H1 (cell line): ENCODE measurements around the gene LARP4B. TPM values are rescaled to one million over a fixed set of nuclear protein-coding genes. Genes with fewer than 3 reads are reported as not detected.

Experiments used
- CTCF ChIA-PET: fragments of 300-600 bp; sonication (Branson Sonifier 250); formaldehyde crosslinking; loops from one replicate; lab custom pipeline; 2021; ENCODE audit not compliant: partially characterized antibody; lab: Charles Lee
- POLR2A ChIA-PET: fragments of 300-600 bp; sonication (Branson Sonifier 250); formaldehyde crosslinking; loops from one replicate; lab custom pipeline; 2021; ENCODE audit warnings: inconsistent platforms; ENCODE audit not compliant: partially characterized antibody; lab: Charles Lee
- DNase-seq, 2 experiments: peaks; one replicate each; pipeline versions ENCODE4 v3.0.0 to v3.0.0-alpha.2; 2010 to 2022; ENCODE audit warnings: low spot score in 2 of 2, low read depth in 1 of 2, mixed read lengths in 1 of 2
- FAIRE-seq: peaks from 2 replicates; lab custom pipeline; 2011; peaks lifted over from hg19 to GRCh38; lab: Jason Lieb, UNC
- H2AFZ ChIP-seq: 2 replicates; pipeline ENCODE4 v1.8.1; 2012; ENCODE audit warnings: low read length, inconsistent platforms
- H2AK5ac ChIP-seq: 2 replicates; pipeline ENCODE4 v1.6.1; 2013; ENCODE audit warnings: low read depth, low read length
- H2BK120ac ChIP-seq: replicated peaks from 2 replicates; pipeline ENCODE3; 2013; ENCODE audit warnings: low read depth, low read length, inconsistent platforms
- H2BK12ac ChIP-seq: 2 replicates; pipeline ENCODE4 v1.6.1; 2013; ENCODE audit warnings: low read depth, low read length
- H2BK15ac ChIP-seq: 2 replicates; pipeline ENCODE4 v1.6.1; 2013; ENCODE audit warnings: low read length
- H2BK20ac ChIP-seq: 2 replicates; pipeline ENCODE4 v1.6.1; 2013; ENCODE audit warnings: low read length
- H2BK5ac ChIP-seq: 2 replicates; pipeline ENCODE4 v1.6.1; 2013; ENCODE audit warnings: low read depth, low read length
- H3K14ac ChIP-seq: 2 replicates; pipeline ENCODE4 v1.6.1; 2013; ENCODE audit warnings: inconsistent platforms; ENCODE audit not compliant: insufficient read length
- H3K18ac ChIP-seq: 2 replicates; pipeline ENCODE4 v1.6.1; 2013; ENCODE audit warnings: low read length; ENCODE audit errors: extremely low read depth
- H3K23ac ChIP-seq: 2 replicates; pipeline ENCODE4 v1.6.1; 2013; ENCODE audit warnings: inconsistent platforms; ENCODE audit not compliant: insufficient read length
- H3K23me2 ChIP-seq: 2 replicates; pipeline ENCODE4 v1.6.1; 2013; ENCODE audit warnings: low read depth, low read length
- H3K27ac ChIP-seq: 2 replicates; pipeline ENCODE4 v1.6.1; 2011; ENCODE audit warnings: low read depth, low read length, inconsistent platforms
- H3K27me3 ChIP-seq, 4 experiments: replicated peaks in 1 of 4; 1 replicate in 1 of 4; 2 replicates in 3 of 4; pipeline versions ENCODE4 v1.6.1 to v1.8.1; 2011 to 2013; ENCODE audit warnings: low read length in 3 of 4, mild to moderate bottlenecking in 3 of 4, inconsistent platforms in 2 of 4, mixed read lengths in 2 of 4, moderate library complexity in 1 of 4; ENCODE audit not compliant: control insufficient read depth in 3 of 4, insufficient read depth in 3 of 4; ENCODE audit errors: extremely low read depth in 1 of 4
- H3K36me3 ChIP-seq, 4 experiments: 2 replicates each; pipeline versions ENCODE4 v1.6.1 to v1.8.1; 2011 to 2013; ENCODE audit warnings: mild to moderate bottlenecking in 4 of 4, low read length in 3 of 4, moderate library complexity in 2 of 4, control low read depth in 1 of 4, inconsistent platforms in 1 of 4; ENCODE audit not compliant: insufficient read depth in 4 of 4, control insufficient read depth in 2 of 4
- H3K4ac ChIP-seq: replicated peaks from 2 replicates; pipeline ENCODE3; 2013; ENCODE audit warnings: low read length, low read depth, mixed read lengths, inconsistent platforms; ENCODE audit not compliant: insufficient read length
- H3K4me1 ChIP-seq, 4 experiments: replicated peaks in 1 of 4; 1 replicate in 1 of 4; 2 replicates in 3 of 4; pipeline versions ENCODE4 v1.6.1 to v1.8.1; 2011 to 2013; ENCODE audit warnings: low read length in 3 of 4, inconsistent platforms in 2 of 4, mixed read lengths in 1 of 4; ENCODE audit not compliant: insufficient read depth in 4 of 4, control insufficient read depth in 3 of 4
- H3K4me2 ChIP-seq, 2 experiments: 2 replicates each; pipeline versions ENCODE4 v1.6.1 to v1.8.1; 2011 to 2013; ENCODE audit warnings: low read depth in 2 of 2, low read length in 2 of 2, control low read depth in 1 of 2, inconsistent platforms in 1 of 2, mild to moderate bottlenecking in 1 of 2; ENCODE audit not compliant: insufficient read depth in 1 of 2
- H3K4me3 ChIP-seq, 4 experiments: fragments of 200-600, 300-600 bp in 1 of 4; sonication (generic), shearing (Covaris generic), sonication (Bioruptor Twin) in 1 of 4; 2 replicates each; pipeline versions ENCODE4 v1.5.1 to v1.8.1; 2011 to 2016; ENCODE audit warnings: low read length in 4 of 4, low read depth in 3 of 4, control low read depth in 2 of 4, inconsistent platforms in 2 of 4, mild to moderate bottlenecking in 2 of 4, mixed read lengths in 1 of 4, moderate library complexity in 1 of 4; ENCODE audit not compliant: insufficient read depth in 2 of 4; ENCODE audit errors: extremely low read depth in 1 of 4
- H3K56ac ChIP-seq: replicated peaks from 2 replicates; pipeline ENCODE3; 2013; ENCODE audit warnings: low read depth, mild to moderate bottlenecking, mixed read lengths, low read length, inconsistent platforms; ENCODE audit not compliant: insufficient read length
- H3K79me1 ChIP-seq: 2 replicates; pipeline ENCODE4 v1.6.1; 2013; ENCODE audit warnings: low read depth, low read length, control low read depth
- H3K79me2 ChIP-seq, 2 experiments: 2 replicates each; pipeline versions ENCODE4 v1.6.1 to v1.8.1; 2012 to 2013; ENCODE audit warnings: low read length in 2 of 2, mild to moderate bottlenecking in 2 of 2, inconsistent platforms in 1 of 2; ENCODE audit not compliant: insufficient read depth in 2 of 2, control insufficient read depth in 1 of 2
- H3K9ac ChIP-seq, 4 experiments: replicated peaks in 1 of 4; 1 replicate in 1 of 4; 2 replicates in 3 of 4; pipeline versions ENCODE4 v1.6.1 to v1.8.1; 2011 to 2013; ENCODE audit warnings: low read depth in 3 of 4, low read length in 3 of 4, control low read depth in 2 of 4, mild to moderate bottlenecking in 2 of 4, moderate library complexity in 2 of 4, inconsistent platforms in 1 of 4; ENCODE audit errors: extremely low read depth in 1 of 4
- H3K9me3 ChIP-seq, 2 experiments: 2 replicates each; pipeline versions ENCODE4 v1.6.1 to v1.8.1; 2012 to 2013; ENCODE audit warnings: mild to moderate bottlenecking in 2 of 2, moderate library complexity in 2 of 2, control low read depth in 1 of 2, inconsistent platforms in 1 of 2, low read depth in 1 of 2, low read length in 1 of 2, mixed read lengths in 1 of 2; ENCODE audit not compliant: insufficient read depth in 2 of 2
- H4K20me1 ChIP-seq, 2 experiments: replicated peaks in 1 of 2; 2 replicates each; pipeline versions ENCODE3 to v1.8.1; 2011 to 2013; ENCODE audit warnings: inconsistent platforms in 2 of 2, low read length in 2 of 2, mild to moderate bottlenecking in 1 of 2; ENCODE audit not compliant: insufficient read depth in 2 of 2, control insufficient read depth in 1 of 2
- H4K5ac ChIP-seq: 2 replicates; pipeline ENCODE4 v1.6.1; 2013; ENCODE audit warnings: low read length, low read depth, mixed read lengths, inconsistent platforms; ENCODE audit not compliant: insufficient read length
- H4K8ac ChIP-seq: 2 replicates; pipeline ENCODE4 v1.8.0; 2013; ENCODE audit warnings: mild to moderate bottlenecking, moderate library complexity, low read length, inconsistent platforms; ENCODE audit not compliant: insufficient read depth; ENCODE audit errors: extremely low read depth
- H4K91ac ChIP-seq: replicated peaks from 2 replicates; pipeline ENCODE3; 2013; ENCODE audit warnings: low read length, mixed read lengths, inconsistent platforms; ENCODE audit not compliant: insufficient read length
- BACH1 ChIP-seq: IDR thresholded peaks from 2 replicates; pipeline ENCODE4 v1.6.1; 2012; ENCODE audit warnings: low read length, improper control_type of control experiment
- CTBP2 ChIP-seq: IDR thresholded peaks from 2 replicates; pipeline ENCODE4 v1.7.0; 2011; ENCODE audit warnings: borderline replicate concordance, mild to moderate bottlenecking, moderate library complexity, mixed read lengths, low read length; ENCODE audit not compliant: insufficient read depth, insufficient read length
- FOSL1 ChIP-seq: IDR thresholded peaks from 2 replicates; pipeline ENCODE4 v1.6.1; 2011; ENCODE audit warnings: mild to moderate bottlenecking, low read depth, low read length, moderate library complexity; ENCODE audit not compliant: insufficient read depth
- HDAC6 ChIP-seq: IDR thresholded peaks from one replicate; pipeline ENCODE4 v1.7.1; 2012; ENCODE audit warnings: low read depth, mild to moderate bottlenecking, inconsistent platforms, low read length, moderate library complexity
- JUN ChIP-seq: IDR thresholded peaks from 2 replicates; pipeline ENCODE4 v1.6.1; 2011; ENCODE audit warnings: low read depth, mild to moderate bottlenecking, improper control_type of control experiment, low read length
- NRF1 ChIP-seq: IDR thresholded peaks from 2 replicates; pipeline ENCODE4 v1.6.1; 2011; ENCODE audit warnings: mild to moderate bottlenecking, low read depth, low read length, improper control_type of control experiment
- PHF8 ChIP-seq: fragments of 200-600 bp; sonication (generic); conservative IDR thresholded peaks from 2 replicates; pipeline ENCODE4 v1.7.1; 2012; ENCODE audit warnings: low read depth, mild to moderate bottlenecking, inconsistent platforms, low read length, moderate library complexity
- SIX5 ChIP-seq: IDR thresholded peaks from 2 replicates; pipeline ENCODE4 v1.6.1; 2011; ENCODE audit warnings: mild to moderate bottlenecking, low read depth, low read length
- SP2 ChIP-seq: IDR thresholded peaks from 2 replicates; pipeline ENCODE4 v1.6.1; 2012; ENCODE audit warnings: mild to moderate bottlenecking, low read length, inconsistent platforms
- SP4 ChIP-seq: IDR thresholded peaks from 2 replicates; pipeline ENCODE4 v1.6.1; 2012; ENCODE audit warnings: low read length, inconsistent platforms
- TBP ChIP-seq: IDR thresholded peaks from 2 replicates; pipeline ENCODE4 v1.6.1; 2011; ENCODE audit warnings: low read depth, low read length, improper control_type of control experiment
- WGBS, 2 experiments: shearing (Covaris generic) in 1 of 2; methylation state at CpG; one replicate each; pipeline versions ENCODE4 v1.1.6 to v1.1.7; 2013 to 2015; ENCODE audit warnings: low lambda C conversion rate in 2 of 2, mixed read lengths in 2 of 2, inconsistent platforms in 1 of 2, low coverage in 1 of 2, missing lambda C conversion rate in 1 of 2; ENCODE audit not compliant: insufficient replicate concordance in 2 of 2, insufficient coverage in 1 of 2, insufficient read length in 1 of 2; ENCODE audit errors: extremely low coverage in 1 of 2, missing lambda C conversion rate in 1 of 2; 5-methylcytosine and 5-hydroxymethylcytosine counted together
- polyA plus RNA-seq, 7 experiments: library from polyadenylated mRNA; depleted of rRNA in 3 of 7; stranded (reverse) in 5 of 7; unstranded in 2 of 7; fragments of >200 nt in 5 of 7; fragments of 200-250 nt in 2 of 7; gene quantifications; 1 replicate in 5 of 7; 2 replicates in 1 of 7; 4 replicates in 1 of 7; pipeline versions ENCODE4 v1.2.1 to v1.2.3, GENCODE V29; 2011 to 2013; ENCODE audit warnings: missing spikeins in 2 of 7, mixed read lengths in 2 of 7
- total RNA-seq: library from RNA; stranded (reverse); fragmentation: NEBNext Ultra II Directional; extraction: Animal tissue kit (Norgen Biotek cat#: 25700); gene quantifications from 2 replicates; pipeline ENCODE4 v1.2.1, GENCODE V29; 2021
- TF ChIP-seq, protein P1 (sequence below), 3 experiments: IDR thresholded peaks; 1 replicate in 2 of 3; 2 replicates in 1 of 3; pipeline versions ENCODE4 v1.5.1 to v1.6.1; 2011; ENCODE audit warnings: low read length in 3 of 3, mild to moderate bottlenecking in 3 of 3, inconsistent platforms in 2 of 3, low read depth in 1 of 3, moderate library complexity in 1 of 3; ENCODE audit not compliant: insufficient read depth in 1 of 3; ENCODE audit errors: control extremely low read depth in 1 of 3

The LARP4B gene
- total and polyA plus RNA-seq, 2 of the 8 experiments (the other 6 are each of a cell fraction or from before 2014, with no cell fraction given), result 20.1 to 78.6 TPM

DNA sequence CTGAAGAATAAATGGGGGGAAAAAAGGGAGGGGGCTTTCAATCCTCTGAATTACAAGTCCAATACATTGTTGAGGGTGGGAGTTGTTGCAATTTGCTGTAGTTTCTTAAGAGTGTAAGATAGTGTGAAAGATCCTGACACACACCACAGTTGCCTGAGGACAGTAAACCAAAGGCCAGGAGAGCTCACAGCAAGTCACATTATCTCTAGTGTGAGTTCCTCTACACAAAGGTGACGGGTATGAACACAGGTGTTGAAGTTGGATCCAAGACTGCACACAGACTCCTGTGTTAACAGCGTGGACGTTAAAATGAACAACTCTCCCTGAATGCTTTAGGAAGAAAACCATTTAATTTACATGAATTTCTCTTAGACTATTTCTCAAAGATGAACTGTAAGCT is 12.0 kb downstream of the LARP4B start:
- no peak overlapping the region for H2BK20ac ChIP-seq
- H4K91ac ChIP-seq, result no peak overlapping the region
- no peaks in the 10 kb centered on the region for H3K9me3 ChIP-seq
- ChIA-PET POLR2A (interaction anchor here (0.8 to 1.0 kb wide), 2 partner anchors 12 to 22 kb away, joined by 3 read pairs; no protein-coding TSS in a partner anchor), CTCF (interaction anchor here (0.7 to 1.2 kb wide), 5 partner anchors 8 to 725 kb away, joined by 3 to 4 read pairs (median 3); partner anchors contain the start of gene IDI2)
- H4K20me1 ChIP-seq, result peaks cover 11 to 30% of the 10 kb centered on the region in 2 experiments
- no peak overlapping the region for H3K23ac ChIP-seq
- no peak overlapping the region for H3K27ac ChIP-seq
- H3K23me2 ChIP-seq, result no peaks in the 10 kb centered on the region
- no peak overlapping the region for H2BK120ac ChIP-seq
- H4K8ac ChIP-seq, result no peak overlapping the region
- no peak overlapping the region for H2AK5ac ChIP-seq
- peaks cover 44 to 98% of the 10 kb centered on the region in 2 experiments for H3K79me2 ChIP-seq
- H2BK12ac ChIP-seq, result no peak overlapping the region
- no peak overlapping the region for H3K4me2 ChIP-seq
- peaks cover 9% of the 10 kb centered on the region for H3K79me1 ChIP-seq
- DNase-seq, result no peak
- H2BK15ac ChIP-seq, result no peak overlapping the region
- H3K27me3 ChIP-seq, result no peaks in the 10 kb centered on the region
- FAIRE-seq, result no peak
- H3K56ac ChIP-seq, result no peak overlapping the region
- no peak overlapping the region for H2AFZ ChIP-seq
- H3K18ac ChIP-seq, result no peak overlapping the region
- H3K4me1 ChIP-seq, result no peaks in the 10 kb centered on the region
- no peak overlapping the region for H3K4me3 ChIP-seq
- no peak overlapping the region for H4K5ac ChIP-seq
- 96% methylated on average over 3 of the region's 3 CpGs; no CpG with 5 or more reads in 1 of the 2 experiments for WGBS, 2 experiments
- H3K36me3 ChIP-seq, result no peaks in the 10 kb centered on the region; a peak in 1 of 8 replicates
- no peak overlapping the region for H2BK5ac ChIP-seq
- H3K9ac ChIP-seq, result no peak overlapping the region
- H3K4ac ChIP-seq, result no peak overlapping the region
- H3K14ac ChIP-seq, result no peak overlapping the region
- no peak for TF ChIP-seq FOSL1
- TF ChIP-seq SP2, result no peak
- TF ChIP-seq HDAC6, result no peak
- TF ChIP-seq SIX5, result no peak
- no peak for TF ChIP-seq TBP
- TF ChIP-seq BACH1, result no peak
- no peak for TF ChIP-seq SP4
- TF ChIP-seq PHF8, result no peak
- TF ChIP-seq, protein P1, sequence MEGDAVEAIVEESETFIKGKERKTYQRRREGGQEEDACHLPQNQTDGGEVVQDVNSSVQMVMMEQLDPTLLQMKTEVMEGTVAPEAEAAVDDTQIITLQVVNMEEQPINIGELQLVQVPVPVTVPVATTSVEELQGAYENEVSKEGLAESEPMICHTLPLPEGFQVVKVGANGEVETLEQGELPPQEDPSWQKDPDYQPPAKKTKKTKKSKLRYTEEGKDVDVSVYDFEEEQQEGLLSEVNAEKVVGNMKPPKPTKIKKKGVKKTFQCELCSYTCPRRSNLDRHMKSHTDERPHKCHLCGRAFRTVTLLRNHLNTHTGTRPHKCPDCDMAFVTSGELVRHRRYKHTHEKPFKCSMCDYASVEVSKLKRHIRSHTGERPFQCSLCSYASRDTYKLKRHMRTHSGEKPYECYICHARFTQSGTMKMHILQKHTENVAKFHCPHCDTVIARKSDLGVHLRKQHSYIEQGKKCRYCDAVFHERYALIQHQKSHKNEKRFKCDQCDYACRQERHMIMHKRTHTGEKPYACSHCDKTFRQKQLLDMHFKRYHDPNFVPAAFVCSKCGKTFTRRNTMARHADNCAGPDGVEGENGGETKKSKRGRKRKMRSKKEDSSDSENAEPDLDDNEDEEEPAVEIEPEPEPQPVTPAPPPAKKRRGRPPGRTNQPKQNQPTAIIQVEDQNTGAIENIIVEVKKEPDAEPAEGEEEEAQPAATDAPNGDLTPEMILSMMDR (IDR thresholded peaks at IDR 0.05; ENCODE audit: control extremely low read depth in 1 of 3, insufficient read depth in 1 of 3, low read depth in 1 of 3, low read length in 3 of 3), result no peak
- no peak for TF ChIP-seq NRF1
- TF ChIP-seq CTBP2, result no peak
- TF ChIP-seq JUN, result no peak
